NB4 (cell line): Measurements from ENCODE around the gene OR2J2.
"Not testable (repeated sequence)": the region's sequence is repeated elsewhere in the genome, so short reads cannot be mapped to it uniquely, and the experiment has no call there.

ENCODE experiments used
- CTCF ChIP-seq: IDR thresholded peaks from one replicate; pipeline ENCODE4 v1.5.1; 2012; ENCODE audit warnings: low read depth, low read length
- MAX ChIP-seq: IDR thresholded peaks from 2 replicates; pipeline ENCODE4 v1.6.1; 2011; ENCODE audit warnings: low read depth, low read length
- MYC ChIP-seq: IDR thresholded peaks from 2 replicates; pipeline ENCODE4 v1.6.1; 2011; ENCODE audit warnings: low read depth, low read length
- POLR2A ChIP-seq: IDR thresholded peaks from 2 replicates; pipeline ENCODE4 v1.6.1; 2011; ENCODE audit warnings: mild to moderate bottlenecking; ENCODE audit not compliant: insufficient read length; ENCODE audit errors: extremely low read depth

- TF ChIP-seq POLR2A, CTCF, MAX, MYC: not testable (repeated sequence)
Observed at GRCh38 chr6:29170607-29171006, at the start of gene OR2J2.
